Psoas muscle (tissue), 8 donors: ENCODE results near the gene DPCD. TPM values are rescaled to one million over a fixed set of nuclear protein-coding genes. Genes with fewer than 3 reads are reported as not detected.

ENCODE experiments used
- ATAC-seq, 4 donors: fragments of 200-7000 bp; cut with Tn5 transposase; one replicate each; pipeline ENCODE4 v1.9.1; 2020; ENCODE audit warnings: moderate library complexity in 3 of 4, mild to moderate bottlenecking in 2 of 4
- DNase-seq, 2 donors: peaks; one replicate each; pipeline ENCODE4 v3.0.0-alpha.2; 2020
- H3K27ac ChIP-seq: fragments of 200-600 bp; one replicate; pipeline ENCODE4 v1.8.0; 2022
- H3K27me3 ChIP-seq, 3 donors: fragments of 200-600 bp in 1 of 3; one replicate each; pipeline versions ENCODE4 v1.6.1 to v1.8.0; 2013 to 2022; ENCODE audit warnings: low read length in 2 of 3, mild to moderate bottlenecking in 2 of 3, moderate library complexity in 1 of 3; ENCODE audit not compliant: insufficient read depth in 3 of 3
- H3K36me3 ChIP-seq, 2 donors: fragments of 200-600 bp in 1 of 2; one replicate each; pipeline versions ENCODE4 v1.6.1 to v1.8.0; 2013 to 2022; ENCODE audit warnings: low read depth in 1 of 2, mild to moderate bottlenecking in 1 of 2, moderate library complexity in 1 of 2; ENCODE audit not compliant: insufficient read depth in 1 of 2
- H3K4me1 ChIP-seq: fragments of 200-600 bp; one replicate; pipeline ENCODE4 v1.8.0; 2022
- H3K4me3 ChIP-seq: fragments of 200-600 bp; one replicate; pipeline ENCODE4 v1.8.0; 2022; ENCODE audit warnings: mild to moderate bottlenecking
- H3K9me3 ChIP-seq: fragments of 200-600 bp; one replicate; pipeline ENCODE4 v1.8.0; 2022
- WGBS, 3 donors: extraction: QIAGEN DNeasy Blood & Tissue Kit; methylation state at CpG; one replicate each; pipeline versions ENCODE4 v1.1.6 to v1.1.7; 2013; 5-methylcytosine and 5-hydroxymethylcytosine counted together
- intact Hi-C, 2 donors: fragments of 100-400 bp; cut with DNase I; formaldehyde crosslinking; loops; one replicate each; pipeline versions ENCODE4 v1.11.0 to v1.14.2; 2022
- polyA plus RNA-seq, 3 donors: library from polyadenylated mRNA; stranded (reverse); fragments of 200-250 nt; gene quantifications; one replicate each; pipeline ENCODE4 v1.2.3, GENCODE V29; 2013
- total RNA-seq, 4 donors: library from RNA; stranded (reverse); fragmentation: NEBNext Ultra II Directional in 2 of 4; extraction: Animal tissue kit (Norgen Biotek cat#: 25700) in 2 of 4; gene quantifications; one replicate each; pipeline versions ENCODE4 v1.2.1 to v1.2.4, GENCODE V29; 2021 to 2023
- TF ChIP-seq, protein P1 (sequence below): fragments of 200-600 bp; IDR thresholded peaks from one replicate; pipeline ENCODE4 v1.8.0; 2022; ENCODE audit warnings: antibody characterized with exemption
- donor health status: healthy with polysubstance abuse.
- donor health status: DM: no; HTN: no; CAD: no; lungs with moderate emphysema.
- donor health status: Bipolar disorder and iron deficiency.
- donor health status: healthy.
- donor health status: DM: yes; HTN: yes; CAD: no.
- donor health status: DM: no; HTN: no; CAD: no.
- donor health status: DM: no; HTN: no; CAD: no.
- donor health status: DM: yes; HTN: yes; CAD: no.

The DPCD gene
- total and polyA plus RNA-seq, 7 donors: 6.6 to 27.4 (median 12.2) TPM

DNA sequence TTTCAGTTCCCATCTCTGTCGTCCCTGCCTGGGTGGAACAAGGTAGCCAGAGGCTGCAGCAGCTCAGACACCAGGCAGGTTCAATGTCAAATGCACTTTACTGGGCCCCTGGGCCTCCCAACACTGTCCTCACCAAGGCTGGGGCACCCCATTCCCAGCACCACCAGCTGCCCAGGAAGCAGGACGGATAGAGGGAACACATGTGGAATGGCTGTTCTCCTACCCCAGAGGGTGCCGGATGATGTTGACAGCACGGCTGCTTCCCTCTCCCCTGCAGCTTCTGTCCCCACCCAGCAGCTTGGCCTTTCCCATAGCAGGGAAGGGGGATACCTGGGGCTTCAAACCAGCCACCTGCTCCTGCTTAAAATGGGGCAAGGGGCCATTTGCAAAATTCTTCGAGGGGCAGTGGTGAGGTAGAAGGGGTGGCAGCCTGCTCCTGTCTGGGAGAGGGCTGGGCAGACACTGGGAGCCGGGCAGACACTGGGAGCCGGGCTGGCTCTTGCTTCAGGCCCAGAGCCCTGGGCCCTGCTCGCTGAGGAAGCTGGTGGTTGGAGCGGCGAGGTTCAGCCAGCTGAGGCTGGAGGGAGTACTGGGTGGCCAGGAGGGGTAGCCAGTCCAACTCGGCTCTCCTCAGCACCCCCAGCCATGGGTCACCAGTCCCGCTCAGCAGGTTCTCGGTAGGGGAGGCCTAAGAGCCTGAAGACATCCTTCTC lies 9.2 kb upstream of the DPCD start:
- ATAC-seq (no peak), DNase-seq (peak in 1 of 2 donors; percentile 40)
- no peak overlapping the region for H3K4me3 ChIP-seq
- H3K27ac ChIP-seq: no peak overlapping the region
- intact Hi-C loops: no loop called here
- TF ChIP-seq, protein P1, sequence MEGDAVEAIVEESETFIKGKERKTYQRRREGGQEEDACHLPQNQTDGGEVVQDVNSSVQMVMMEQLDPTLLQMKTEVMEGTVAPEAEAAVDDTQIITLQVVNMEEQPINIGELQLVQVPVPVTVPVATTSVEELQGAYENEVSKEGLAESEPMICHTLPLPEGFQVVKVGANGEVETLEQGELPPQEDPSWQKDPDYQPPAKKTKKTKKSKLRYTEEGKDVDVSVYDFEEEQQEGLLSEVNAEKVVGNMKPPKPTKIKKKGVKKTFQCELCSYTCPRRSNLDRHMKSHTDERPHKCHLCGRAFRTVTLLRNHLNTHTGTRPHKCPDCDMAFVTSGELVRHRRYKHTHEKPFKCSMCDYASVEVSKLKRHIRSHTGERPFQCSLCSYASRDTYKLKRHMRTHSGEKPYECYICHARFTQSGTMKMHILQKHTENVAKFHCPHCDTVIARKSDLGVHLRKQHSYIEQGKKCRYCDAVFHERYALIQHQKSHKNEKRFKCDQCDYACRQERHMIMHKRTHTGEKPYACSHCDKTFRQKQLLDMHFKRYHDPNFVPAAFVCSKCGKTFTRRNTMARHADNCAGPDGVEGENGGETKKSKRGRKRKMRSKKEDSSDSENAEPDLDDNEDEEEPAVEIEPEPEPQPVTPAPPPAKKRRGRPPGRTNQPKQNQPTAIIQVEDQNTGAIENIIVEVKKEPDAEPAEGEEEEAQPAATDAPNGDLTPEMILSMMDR: no peak
- WGBS, 3 donors: 91 to 93% (median 92%) methylated on average over 13 of the region's 13 CpGs
- no peaks in the 10 kb centered on the region for H3K27me3 ChIP-seq
- H3K9me3 ChIP-seq: no peaks in the 10 kb centered on the region
- no peaks in the 10 kb centered on the region for H3K4me1 ChIP-seq
- peaks cover 2 to 69% of the 10 kb centered on the region in 2 donors for H3K36me3 ChIP-seq

DNA sequence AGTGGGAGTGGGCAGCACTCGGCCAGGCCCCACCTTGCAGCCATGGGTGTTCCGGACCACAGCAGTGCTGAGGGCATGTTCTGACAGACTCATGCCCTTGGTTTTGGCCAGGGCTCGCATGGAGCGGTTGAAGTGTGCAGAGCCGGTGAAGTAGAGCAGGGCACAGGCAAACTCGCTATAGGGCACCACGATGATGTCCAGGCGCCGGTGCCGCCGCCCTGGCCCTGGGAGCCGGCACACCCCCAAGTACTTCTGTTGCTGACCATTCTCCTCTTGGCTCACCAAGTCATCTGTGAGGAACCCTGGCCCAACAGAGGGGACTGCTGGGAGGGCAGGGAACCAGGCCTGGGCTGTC lies 8.6 kb upstream of the DPCD start:
- DNase-seq (no peak), ATAC-seq (no peak)
- Histone ChIP-seq H3K4me3 (no peak overlapping the region), H3K27me3 (no peaks in the 10 kb centered on the region), H3K27ac (no peak overlapping the region), H3K4me1 (no peaks in the 10 kb centered on the region), H3K9me3 (no peaks in the 10 kb centered on the region), H3K36me3 (peaks cover 2 to 75% of the 10 kb centered on the region in 2 donors)
- intact Hi-C loops: no loop called here
- 96% methylated on average over 12 of the region's 12 CpGs for WGBS, 3 donors
- TF ChIP-seq, protein P1: no peak

DNA sequence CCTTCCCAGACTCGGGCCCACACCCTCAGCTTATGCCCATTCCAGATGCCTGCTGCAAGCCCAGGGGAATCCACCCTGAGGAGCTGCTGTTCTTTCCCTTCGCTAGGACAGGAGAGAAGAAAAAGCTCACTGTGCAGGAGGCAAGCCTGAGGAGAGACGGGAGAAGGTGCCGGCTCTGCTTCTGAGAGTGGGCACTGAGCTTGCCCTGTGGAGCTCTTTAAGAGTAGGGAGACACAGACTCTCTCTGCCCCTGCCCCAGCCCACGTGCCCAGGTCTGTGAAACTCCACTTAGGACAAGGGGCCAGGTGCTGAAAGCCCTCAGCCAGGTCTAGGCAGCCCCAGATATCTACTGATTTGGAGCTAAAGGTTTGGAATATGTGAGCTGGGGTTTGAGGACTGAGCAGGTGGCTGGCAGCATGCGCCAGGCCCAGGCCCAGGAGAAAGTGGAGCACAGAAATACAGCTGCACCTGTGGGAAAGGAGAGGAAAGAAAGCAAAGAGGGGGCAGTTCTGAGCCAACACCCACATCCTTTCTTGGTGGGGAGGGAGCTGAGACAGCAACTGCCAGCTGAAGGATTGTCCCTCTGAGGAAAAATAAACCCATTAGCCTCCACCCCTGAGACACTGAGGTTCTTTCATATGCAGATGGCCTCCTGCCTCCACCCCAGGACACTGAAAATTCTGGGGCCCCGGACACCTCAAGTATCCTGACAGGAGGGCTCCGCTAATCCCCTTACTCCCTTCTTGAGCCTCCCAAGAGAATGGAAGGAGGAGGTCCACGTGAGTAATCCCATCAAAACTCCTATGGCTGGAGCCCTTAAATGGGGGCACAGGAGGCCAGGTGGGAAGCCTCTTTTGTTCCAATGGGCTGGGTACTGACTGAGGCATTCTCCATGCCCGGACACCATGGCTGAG lies 7.4 kb upstream of the DPCD start:
- 78 to 81% (median 79%) methylated on average over 10 of the region's 10 CpGs for WGBS, 3 donors
- H3K4me3 ChIP-seq: no peak overlapping the region
- DNase-seq: peak in 1 of 2 donors; percentile 16
- no peak for ATAC-seq
- H3K36me3 ChIP-seq: peaks cover 2 to 87% of the 10 kb centered on the region in 2 donors
- no peaks in the 10 kb centered on the region for H3K9me3 ChIP-seq
- no peak overlapping the region for H3K27ac ChIP-seq
- TF ChIP-seq, protein P1: no peak
- intact Hi-C loops: no loop called here
- H3K4me1 ChIP-seq: no peaks in the 10 kb centered on the region
- no peaks in the 10 kb centered on the region for H3K27me3 ChIP-seq

DNA sequence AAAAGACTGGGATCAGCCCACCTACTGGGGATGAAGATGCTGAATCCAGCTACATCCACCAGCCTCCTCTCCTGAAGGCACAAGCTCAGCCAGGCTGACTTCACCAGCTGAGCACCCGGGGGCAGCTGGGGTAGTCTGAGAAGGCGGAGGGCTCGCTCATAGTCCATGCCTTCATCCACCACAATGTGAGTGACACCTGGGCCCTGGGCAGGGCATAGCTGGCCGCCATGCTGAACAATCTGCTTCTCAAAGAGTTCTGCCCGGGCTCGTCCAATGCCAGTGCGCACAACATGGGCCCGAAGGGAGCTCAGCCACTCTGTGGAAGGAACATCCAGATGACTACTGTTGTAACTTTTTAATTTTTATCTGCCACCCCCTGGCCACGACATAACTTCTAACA lies 2.3 kb upstream of the DPCD start:
- Histone ChIP-seq H3K27ac (no peak overlapping the region), H3K36me3 (peaks cover 2 to 56% of the 10 kb centered on the region in 2 donors), H3K4me3 (no peak overlapping the region), H3K27me3 (no peaks in the 10 kb centered on the region), H3K9me3 (no peaks in the 10 kb centered on the region), H3K4me1 (peaks cover 11% of the 10 kb centered on the region)
- intact Hi-C loops: no loop called here
- DNase-seq (peak in 1 of 2 donors; percentile 28), ATAC-seq (no peak)
- TF ChIP-seq, protein P1: no peak
- WGBS, 3 donors: 91 to 93% (median 91%) methylated on average over 9 of the region's 9 CpGs
